Activated CD4-positive, alpha-beta T cell treated with anti-CD3 and anti-CD28 coated beads for 48 hours (primary cell): ENCODE results near the gene TUBA1C.
A peak's percentile ranks its signal among the peaks of the same experiment; 100 is the strongest.
"Not testable (repeated sequence)": the region's sequence is repeated elsewhere in the genome, so short reads cannot be mapped to it uniquely, and the experiment has no call there.

Experiments used
- DNase-seq: peaks from one replicate; pipeline ENCODE4 v3.0.0-alpha.2; 2020

Gene TUBA1C

DNA sequence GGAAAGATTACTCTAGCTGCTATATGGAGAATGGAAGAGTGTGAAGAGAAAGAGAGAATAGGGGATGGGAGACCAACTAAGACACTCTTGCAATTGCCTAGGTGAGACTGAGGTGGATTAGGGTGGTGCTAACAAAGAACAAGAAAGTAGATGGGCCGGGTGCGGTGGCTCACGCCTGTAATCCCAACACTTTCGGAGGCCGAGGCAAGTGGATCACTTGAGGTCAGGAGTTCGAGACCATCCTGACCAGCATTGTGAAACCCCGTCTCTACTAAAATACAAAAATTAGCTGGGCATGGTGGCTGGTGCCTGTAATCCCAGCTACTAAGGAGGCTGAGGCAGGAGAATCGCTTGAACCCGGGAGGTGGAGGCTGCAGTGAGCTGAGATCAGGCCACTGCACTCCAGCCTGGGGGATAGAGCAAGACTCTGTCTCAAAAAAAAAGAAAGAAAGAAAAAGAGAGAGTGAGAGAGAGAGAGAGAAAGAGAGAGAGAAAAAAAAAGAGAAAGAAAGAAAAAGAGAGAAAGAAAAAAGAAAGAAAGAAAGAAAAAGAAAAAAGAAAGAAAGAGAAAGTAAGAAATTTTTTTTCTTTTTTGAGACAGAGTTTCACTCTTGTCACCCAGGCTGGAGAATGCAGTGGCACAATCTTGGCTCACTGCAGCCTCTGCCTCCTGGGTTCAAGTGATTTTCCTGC lies 55.7 kb downstream of the TUBA1C start:
- DNase-seq = not testable (repeated sequence)

DNA sequence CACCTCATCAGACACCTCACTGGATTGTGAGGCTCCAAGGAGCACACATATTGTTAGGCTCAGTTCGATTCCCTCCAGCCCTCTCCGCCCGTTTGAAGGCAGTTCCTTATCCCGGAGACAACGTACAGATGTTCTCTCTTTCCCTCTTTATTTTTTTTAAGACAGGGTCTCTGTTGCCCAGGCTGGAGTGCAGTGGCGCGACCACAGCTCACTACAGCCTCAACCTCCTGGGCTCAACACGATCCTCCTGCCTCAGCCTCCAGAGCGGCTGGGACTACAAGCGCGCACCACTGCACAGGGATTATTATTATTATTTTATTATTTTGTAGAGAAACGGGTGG lies 57.5 kb downstream of the TUBA1C start:
- no peak for DNase-seq

DNA sequence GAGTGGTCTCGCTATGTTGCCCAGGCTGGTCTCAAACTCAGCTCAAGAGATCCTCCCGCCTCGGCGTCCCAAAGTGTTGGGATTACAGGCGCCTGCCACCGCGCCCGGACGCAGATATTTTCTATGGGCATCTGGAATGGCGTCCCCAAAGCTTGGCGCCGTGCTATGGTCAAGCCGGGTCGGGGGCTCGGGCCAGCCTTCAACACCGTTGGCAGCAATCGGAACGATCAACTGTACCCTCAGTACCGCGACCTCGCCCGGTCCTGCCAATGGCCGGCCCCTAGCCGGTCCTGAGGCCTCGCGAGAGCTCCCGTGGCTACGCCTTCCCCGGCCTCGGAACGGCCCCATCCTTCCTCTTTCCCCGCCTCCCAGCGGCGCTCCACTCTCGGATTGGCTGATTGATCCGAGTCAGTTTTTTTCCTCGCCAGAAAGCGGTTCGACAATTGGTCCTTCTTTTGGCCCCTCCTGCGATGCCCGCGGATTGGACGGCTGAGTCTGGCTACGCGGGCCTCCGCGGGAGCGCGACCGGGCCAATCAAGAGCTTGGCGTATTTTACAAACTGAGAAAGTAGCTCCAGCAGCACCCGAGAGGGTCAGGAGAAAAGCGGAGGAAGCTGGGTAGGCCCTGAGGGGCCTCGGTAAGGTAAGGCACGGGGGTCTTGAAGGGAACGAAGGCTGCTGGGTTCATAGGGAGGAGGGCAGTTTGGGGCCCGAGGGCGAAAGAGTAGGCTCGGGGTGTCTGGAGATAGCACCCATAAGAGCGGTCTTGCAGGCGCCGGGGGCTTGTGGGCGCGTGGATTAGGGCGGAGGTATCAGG lies 58.0 kb downstream of the TUBA1C start, which contains the start of gene TROAP:
TROAP (plus strand) TSS at position 548 of the 816 bp plus-strand sequence. CDS start 354 bp downstream, outside the sequence.
- peak; percentile 98 for DNase-seq

DNA sequence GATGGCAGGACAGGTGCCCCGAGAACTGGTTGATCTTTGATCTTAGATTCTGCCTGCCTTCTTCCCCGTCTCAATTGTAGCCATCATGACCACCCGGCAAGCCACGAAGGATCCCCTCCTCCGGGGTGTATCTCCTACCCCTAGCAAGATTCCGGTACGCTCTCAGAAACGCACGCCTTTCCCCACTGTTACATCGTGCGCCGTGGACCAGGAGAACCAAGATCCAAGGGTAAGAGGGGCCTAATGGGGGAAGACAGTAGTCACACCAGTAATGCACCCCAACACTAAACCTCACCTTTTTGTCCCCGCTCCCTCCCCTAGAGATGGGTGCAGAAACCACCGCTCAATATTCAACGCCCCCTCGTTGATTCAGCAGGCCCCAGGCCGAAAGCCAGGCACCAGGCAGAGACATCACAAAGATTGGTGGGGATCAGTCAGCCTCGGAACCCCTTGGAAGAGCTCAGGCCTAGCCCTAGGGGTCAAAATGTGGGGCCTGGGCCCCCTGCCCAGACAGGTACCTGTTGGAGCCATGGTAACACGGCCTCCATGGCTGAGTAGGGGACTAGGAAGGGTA lies 58.7 kb downstream of the TUBA1C start:
- no peak for DNase-seq
